Cerebellar cortex (tissue), 1 donor: ENCODE data around the gene MASP2.
A peak's percentile ranks its signal among the peaks of the same experiment; 100 is the strongest.
"Not testable (repeated sequence)": the region's sequence is repeated elsewhere in the genome, so short reads cannot be mapped to it uniquely, and the experiment has no call there.

Experiments used
- DNase-seq: peaks from one replicate; pipeline ENCODE4 v3.0.0-alpha.2; 2015; ENCODE audit warnings: low spot score

MASP2 gene

GRCh38 chr1:11046625-11047365 lies at the start of gene MASP2:
Gene MASP2 (minus strand): TSS chr1:11047239. CDS start chr1:11047207, 32 bp downstream.
- no peak for DNase-seq

GRCh38 chr1:11083784-11084183 lies 36.7 kb upstream of the MASP2 start:
- DNase-seq, result not testable (repeated sequence)

GRCh38 chr1:11080931-11081330 lies 33.9 kb upstream of the MASP2 start:
- no peak for DNase-seq

GRCh38 chr1:11078631-11079030 lies 31.6 kb upstream of the MASP2 start:
- no peak for DNase-seq

GRCh38 chr1:11073398-11073797 lies 26.4 kb upstream of the MASP2 start:
- not testable (repeated sequence) for DNase-seq

- DNase-seq, result no peak
Measured at GRCh38 chr1:11072216-11072917, 25.3 kb upstream of the MASP2 start.

- DNase-seq, result peak; percentile 23
Measured at GRCh38 chr1:11071463-11072215, 24.6 kb upstream of the MASP2 start.

- DNase-seq, result no peak
Measured at GRCh38 chr1:11070876-11071275, 23.8 kb upstream of the MASP2 start.

GRCh38 chr1:11068600-11069473 lies 21.8 kb upstream of the MASP2 start:
- no peak for DNase-seq

GRCh38 chr1:11067716-11068599 lies 20.9 kb upstream of the MASP2 start:
- DNase-seq, result no peak

GRCh38 chr1:11065796-11066195 lies 18.8 kb upstream of the MASP2 start:
- no peak for DNase-seq

GRCh38 chr1:11064942-11065341 lies 17.9 kb upstream of the MASP2 start:
- no peak for DNase-seq

GRCh38 chr1:11063937-11064537 lies 17.0 kb upstream of the MASP2 start:
- DNase-seq, result peak; percentile 46

GRCh38 chr1:11062965-11063401 lies 15.9 kb upstream of the MASP2 start:
- DNase-seq, result no peak

- DNase-seq, result peak; percentile 48
Measured at GRCh38 chr1:11061652-11062365, 14.8 kb upstream of the MASP2 start.

GRCh38 chr1:11059968-11060830 lies 13.2 kb upstream of the MASP2 start, which contains the start of gene SRM:
Gene SRM (minus strand): TSS chr1:11060018. CDS start chr1:11059943, 75 bp downstream.
- peak; percentile 85 for DNase-seq

- no peak for DNase-seq
Measured at GRCh38 chr1:11059155-11059967, 12.3 kb upstream of the MASP2 start.
